Gastroesophageal sphincter (tissue), 4 donors: ENCODE results near the gene BHLHE23. TPM values are rescaled to one million over a fixed set of nuclear protein-coding genes. Genes with fewer than 3 reads are reported as not detected.

Experiments used
- ATAC-seq: fragments of 150-250 bp; one replicate; pipeline ENCODE4 v1.9.1; 2016; ENCODE audit warnings: mild to moderate bottlenecking, moderate library complexity
- H3K27ac ChIP-seq, 4 donors: fragments of 200-600 bp; sonication (generic) in 3 of 4; 1 replicate in 3 of 4; 2 replicates in 1 of 4; pipeline ENCODE4 v1.5.1; 2016 to 2019
- H3K27me3 ChIP-seq: fragments of 200-600 bp; sonication (generic); one replicate; pipeline ENCODE4 v1.5.1; 2019
- H3K36me3 ChIP-seq, 2 donors: fragments of 200-600 bp; sonication (generic); one replicate each; pipeline ENCODE4 v1.5.1; 2019; ENCODE audit warnings: control low read depth in 1 of 2
- H3K4me1 ChIP-seq, 3 donors: fragments of 200-600 bp; sonication (generic); 1 replicate in 2 of 3; 2 replicates in 1 of 3; pipeline ENCODE4 v1.5.1; 2016 to 2019; ENCODE audit warnings: control low read depth in 2 of 3
- H3K4me3 ChIP-seq, 2 donors: fragments of 200-600 bp; sonication (generic); one replicate each; pipeline ENCODE4 v1.5.1; 2019; ENCODE audit warnings: mild to moderate bottlenecking in 1 of 2, moderate library complexity in 1 of 2
- H3K9me3 ChIP-seq, 3 donors: fragments of 200-600 bp; sonication (generic); one replicate each; pipeline ENCODE4 v1.5.1; 2017 to 2019; ENCODE audit warnings: control low read depth in 2 of 3
- EP300 ChIP-seq: sonication (generic); formaldehyde crosslinking; IDR thresholded peaks from one replicate; pipeline ENCODE4 v1.6.1; 2017; ENCODE audit warnings: antibody characterized with exemption, mild to moderate bottlenecking
- POLR2A ChIP-seq, 2 donors: fragments of 450-650 bp; IDR thresholded peaks; one replicate each; pipeline ENCODE4 v1.6.1; 2017; ENCODE audit warnings: antibody characterized with exemption in 2 of 2, mild to moderate bottlenecking in 2 of 2, moderate library complexity in 1 of 2
- POLR2AphosphoS5 ChIP-seq: sonication (generic); formaldehyde crosslinking; IDR thresholded peaks from one replicate; pipeline ENCODE4 v1.6.1; 2017; ENCODE audit warnings: antibody characterized with exemption
- WGBS, 2 donors: methylation state at CpG; one replicate each; pipeline ENCODE4 v1.1.5; 2018; ENCODE audit warnings: low coverage in 1 of 2; 5-methylcytosine and 5-hydroxymethylcytosine counted together
- total RNA-seq, 4 donors: library from RNA; depleted of rRNA; stranded (reverse); fragments of >200 nt; gene quantifications; one replicate each; pipeline ENCODE4 v1.1.0, GENCODE V29; 2016
- TF ChIP-seq, protein P1 (sequence below), 4 experiments: fragments of 200-600 bp in 2 of 4; fragments of 450-650 bp in 2 of 4; sonication (generic) in 1 of 4; IDR thresholded peaks; one replicate each; pipeline ENCODE4 v1.5.1; 2017 to 2019; ENCODE audit warnings: antibody characterized with exemption in 4 of 4, mild to moderate bottlenecking in 2 of 4, moderate library complexity in 2 of 4

The BHLHE23 gene
- total RNA-seq, 4 donors from 2014 or later = not detected

DNA sequence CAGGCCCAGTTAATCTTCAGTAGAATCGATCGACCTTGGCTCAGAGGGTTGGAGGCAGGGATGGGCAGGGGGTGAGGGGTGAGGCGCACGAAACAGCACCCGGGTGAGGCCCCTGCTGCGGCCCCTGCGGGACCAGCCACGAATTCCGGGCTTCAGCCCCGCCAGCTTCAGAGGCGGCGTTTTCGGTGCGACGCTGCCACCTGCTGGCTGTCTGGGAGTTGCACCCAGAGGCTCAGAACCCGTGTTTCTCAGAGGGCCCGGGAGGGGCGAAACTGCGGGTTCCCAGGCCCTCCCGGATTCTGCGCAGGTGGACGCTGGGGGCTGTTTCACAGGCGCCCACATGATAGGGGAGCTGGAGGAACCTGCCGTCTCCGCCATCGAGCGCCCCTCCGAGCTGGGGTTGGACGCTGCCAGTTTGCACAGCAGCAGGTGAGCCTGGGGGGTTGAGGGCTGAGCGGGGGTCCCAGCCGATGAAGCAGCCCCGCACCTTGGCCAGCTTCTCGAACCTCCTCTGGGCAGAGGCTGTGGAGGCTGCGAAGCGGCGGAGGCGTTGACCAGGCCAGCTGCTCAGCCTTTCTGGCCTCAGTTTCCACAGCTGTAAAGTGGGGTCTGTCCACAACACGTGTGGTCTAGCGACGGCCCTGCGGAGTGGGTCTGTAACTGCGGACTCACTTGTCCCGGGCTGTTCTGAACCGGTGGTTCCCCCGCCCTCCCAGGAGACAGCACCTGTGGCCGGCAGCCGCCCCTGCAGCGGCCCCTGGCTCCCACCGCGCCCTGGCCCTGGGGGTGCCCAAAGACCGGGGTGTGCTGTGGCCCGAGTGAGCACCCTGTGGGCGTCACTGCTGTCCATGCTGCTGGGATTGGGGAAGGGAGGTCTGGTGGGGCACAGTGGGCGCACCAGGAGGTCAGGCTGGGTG, 2.5 kb upstream of the BHLHE23 start:
- Histone ChIP-seq H3K4me3 (no peak overlapping the region), H3K4me1 (peaks cover 0 to 52% (median 14%) of the 10 kb centered on the region in 3 donors), H3K27me3 (peaks cover 100% of the 10 kb centered on the region), H3K36me3 (no peaks in the 10 kb centered on the region), H3K9me3 (peaks cover 0 to 21% (median 0%) of the 10 kb centered on the region in 3 donors), H3K27ac (no peak overlapping the region)
- TF ChIP-seq, protein P1, sequence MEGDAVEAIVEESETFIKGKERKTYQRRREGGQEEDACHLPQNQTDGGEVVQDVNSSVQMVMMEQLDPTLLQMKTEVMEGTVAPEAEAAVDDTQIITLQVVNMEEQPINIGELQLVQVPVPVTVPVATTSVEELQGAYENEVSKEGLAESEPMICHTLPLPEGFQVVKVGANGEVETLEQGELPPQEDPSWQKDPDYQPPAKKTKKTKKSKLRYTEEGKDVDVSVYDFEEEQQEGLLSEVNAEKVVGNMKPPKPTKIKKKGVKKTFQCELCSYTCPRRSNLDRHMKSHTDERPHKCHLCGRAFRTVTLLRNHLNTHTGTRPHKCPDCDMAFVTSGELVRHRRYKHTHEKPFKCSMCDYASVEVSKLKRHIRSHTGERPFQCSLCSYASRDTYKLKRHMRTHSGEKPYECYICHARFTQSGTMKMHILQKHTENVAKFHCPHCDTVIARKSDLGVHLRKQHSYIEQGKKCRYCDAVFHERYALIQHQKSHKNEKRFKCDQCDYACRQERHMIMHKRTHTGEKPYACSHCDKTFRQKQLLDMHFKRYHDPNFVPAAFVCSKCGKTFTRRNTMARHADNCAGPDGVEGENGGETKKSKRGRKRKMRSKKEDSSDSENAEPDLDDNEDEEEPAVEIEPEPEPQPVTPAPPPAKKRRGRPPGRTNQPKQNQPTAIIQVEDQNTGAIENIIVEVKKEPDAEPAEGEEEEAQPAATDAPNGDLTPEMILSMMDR (IDR thresholded peaks at IDR 0.05) = peak in 3 of 4 experiments; percentile 95 to 97 (median 96)
- TF ChIP-seq EP300 (no peak), POLR2AphosphoS5 (no peak), POLR2A (IDR thresholded peaks at IDR 0.05) (no peak)
- peak; percentile 78 for ATAC-seq
- no CpG with 5 or more reads among the region's 54 CpGs for WGBS, 2 donors

DNA sequence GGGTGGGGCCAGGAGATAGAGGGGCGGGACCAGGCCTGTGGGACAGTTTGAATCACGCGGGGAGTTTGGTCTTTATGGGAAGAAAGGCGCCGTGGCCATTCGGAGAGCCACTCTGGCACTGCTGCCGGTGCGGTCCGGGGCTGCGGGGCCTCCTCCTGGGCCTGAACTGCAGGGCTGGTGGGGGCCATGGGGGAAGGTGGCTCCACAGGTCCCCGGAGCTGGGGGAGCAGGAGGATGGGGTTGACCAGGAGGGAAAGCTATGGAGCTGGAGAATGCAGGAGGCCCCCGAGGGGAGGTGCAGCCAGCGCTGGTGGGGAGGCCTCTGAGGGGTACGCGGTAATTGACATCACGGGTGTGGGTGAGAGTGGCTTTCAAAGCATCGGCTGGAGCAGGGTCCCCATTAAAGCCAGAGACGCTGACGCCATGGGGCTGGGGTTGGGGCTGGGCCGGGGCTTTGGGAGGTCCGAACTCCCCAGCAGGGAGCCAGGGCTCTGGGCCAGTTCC, 1.8 kb upstream of the BHLHE23 start:
- TF ChIP-seq EP300 = no peak
- no peak for TF ChIP-seq POLR2A (IDR thresholded peaks at IDR 0.05)
- TF ChIP-seq, protein P1 (IDR thresholded peaks at IDR 0.05) = no peak
- no peak for TF ChIP-seq POLR2AphosphoS5
- peak; percentile 15 for ATAC-seq
- Histone ChIP-seq H3K4me1 (peaks cover 0 to 52% (median 14%) of the 10 kb centered on the region in 3 donors), H3K36me3 (no peaks in the 10 kb centered on the region), H3K4me3 (no peak overlapping the region), H3K27me3 (peaks cover 100% of the 10 kb centered on the region), H3K9me3 (peaks cover 0 to 14% (median 0%) of the 10 kb centered on the region in 3 donors), H3K27ac (no peak overlapping the region)
- 0 to 7% methylated on average over 4 to 5 of the region's 21 CpGs for WGBS, 2 donors

DNA sequence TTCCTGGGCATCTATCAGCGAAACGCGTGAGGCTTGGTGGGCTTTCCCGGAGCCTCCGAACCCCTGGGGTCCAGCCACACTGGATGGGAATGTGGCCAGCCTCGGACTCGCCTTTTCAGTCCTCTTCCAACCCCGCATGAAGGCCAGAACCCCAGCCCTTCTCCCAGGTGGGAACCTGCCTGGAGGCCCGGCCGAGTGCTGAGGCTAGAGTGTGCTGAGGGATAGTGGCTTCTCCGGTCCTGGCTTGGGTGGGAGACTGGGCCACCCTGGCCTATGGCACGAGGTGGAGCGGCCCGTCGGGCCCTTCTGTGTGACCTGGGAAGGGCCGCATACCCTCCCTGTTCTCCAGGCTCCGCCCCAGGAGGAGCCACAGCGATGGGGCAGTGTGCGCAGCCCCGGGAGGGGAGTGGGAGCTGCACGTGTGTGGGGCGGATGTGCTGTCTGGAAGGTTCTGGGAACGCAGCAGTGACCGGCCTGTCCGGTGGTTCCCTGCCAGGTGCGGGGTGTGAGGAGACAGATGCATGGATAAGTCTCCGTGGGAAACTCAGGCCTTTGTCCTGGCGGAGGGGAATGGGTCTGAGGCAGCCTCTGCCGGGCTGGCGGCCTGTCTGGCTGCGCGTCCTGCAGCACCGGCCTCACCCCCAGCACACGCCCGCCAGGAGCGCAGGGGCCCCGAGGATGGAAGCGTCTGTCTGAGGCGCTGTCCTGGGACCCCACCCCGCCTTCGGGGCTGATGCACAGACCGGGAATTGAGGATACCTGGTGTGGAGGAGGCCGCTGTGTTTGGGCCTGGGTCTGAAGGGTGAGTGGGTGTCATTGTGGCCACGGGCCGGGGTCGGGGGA, 1.1 kb upstream of the BHLHE23 start:
- peaks cover 0 to 52% (median 14%) of the 10 kb centered on the region in 3 donors for H3K4me1 ChIP-seq
- WGBS, 2 donors = no CpG with 5 or more reads among the region's 46 CpGs
- H3K4me3 ChIP-seq = no peak overlapping the region
- TF ChIP-seq EP300 (no peak), POLR2AphosphoS5 (no peak), POLR2A (IDR thresholded peaks at IDR 0.05) (no peak)
- TF ChIP-seq, protein P1 (IDR thresholded peaks at IDR 0.05) = no peak
- H3K9me3 ChIP-seq = peaks cover 0 to 7% (median 0%) of the 10 kb centered on the region in 3 donors
- H3K27ac ChIP-seq = no peak overlapping the region
- H3K36me3 ChIP-seq = no peaks in the 10 kb centered on the region
- H3K27me3 ChIP-seq = peaks cover 100% of the 10 kb centered on the region
- no peak for ATAC-seq

DNA sequence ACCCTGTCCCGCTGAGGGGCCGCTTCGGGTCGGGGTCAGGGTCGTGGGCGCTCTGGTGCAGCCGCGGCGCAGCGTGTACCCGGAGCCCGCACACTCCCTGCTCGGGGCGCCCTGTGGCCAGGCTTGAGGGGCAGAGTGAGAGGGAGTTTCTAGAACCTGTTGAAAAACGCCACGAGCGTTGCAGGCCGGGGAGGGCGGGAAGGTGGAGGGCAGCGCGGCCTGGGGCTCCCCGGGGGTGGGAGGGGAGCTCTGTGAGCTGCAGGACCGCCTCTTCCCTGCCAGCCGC, 539 bp upstream of the BHLHE23 start:
- H3K27ac ChIP-seq = no peak overlapping the region
- no peaks in the 10 kb centered on the region for H3K36me3 ChIP-seq
- peaks cover 0 to 52% (median 14%) of the 10 kb centered on the region in 3 donors for H3K4me1 ChIP-seq
- ATAC-seq = no peak
- H3K9me3 ChIP-seq = peaks cover 0 to under 1% (median 0%) of the 10 kb centered on the region in 3 donors
- no peak for TF ChIP-seq POLR2AphosphoS5
- no peak for TF ChIP-seq POLR2A (IDR thresholded peaks at IDR 0.05)
- TF ChIP-seq, protein P1 (IDR thresholded peaks at IDR 0.05) = no peak
- TF ChIP-seq EP300 = no peak
- WGBS, 2 donors = no CpG with 5 or more reads among the region's 24 CpGs
- peaks cover 100% of the 10 kb centered on the region for H3K27me3 ChIP-seq
- H3K4me3 ChIP-seq = peak overlapping the region in 1 of 2 donors; percentile 26
